Umbilical cord (tissue), 2 donors: Measurements from ENCODE around the gene PDE4D. TPM values are rescaled to one million over a fixed set of nuclear protein-coding genes. Genes with fewer than 3 reads are reported as not detected.

ENCODE experiments used
- DNase-seq: peaks from one replicate; pipeline ENCODE4 v3.0.0-alpha.2; 2015; ENCODE audit warnings: low spot score
- total RNA-seq: library from RNA; depleted of rRNA; stranded (reverse); fragments of >200 nt; gene quantifications from one replicate; pipeline ENCODE4 v1.2.3, GENCODE V29; 2014; ENCODE audit warnings: low replicate concordance; ENCODE audit not compliant: insufficient read depth

PDE4D gene
- total RNA-seq, 1 donor from 2014 or later, result 283 TPM

GRCh38 chr5:59293700-59294099 is 599.8 kb downstream of the PDE4D start:
- DNase-seq, result no peak

GRCh38 chr5:59291941-59292340 is 601.6 kb downstream of the PDE4D start:
- peak; percentile 70 for DNase-seq

- DNase-seq, result no peak
Observed at GRCh38 chr5:59287884-59288283, 605.6 kb downstream of the PDE4D start.

GRCh38 chr5:59287361-59287760 is 606.2 kb downstream of the PDE4D start:
- DNase-seq, result no peak

GRCh38 chr5:59286510-59286909 is 607.0 kb downstream of the PDE4D start:
- no peak for DNase-seq

GRCh38 chr5:59285300-59286016 is 608.1 kb downstream of the PDE4D start:
- DNase-seq, result no peak

GRCh38 chr5:59282726-59283125 is 610.8 kb downstream of the PDE4D start:
- DNase-seq, result peak; percentile 60

GRCh38 chr5:59279979-59280378 is 613.5 kb downstream of the PDE4D start:
- DNase-seq, result no peak

- peak; percentile 56 for DNase-seq
Observed at GRCh38 chr5:59276917-59277372, 616.6 kb downstream of the PDE4D start.

- DNase-seq, result no peak
Observed at GRCh38 chr5:59276325-59276675, 617.2 kb downstream of the PDE4D start.

GRCh38 chr5:59275510-59276324 is 617.8 kb downstream of the PDE4D start:
- DNase-seq, result peak; percentile 84

- no peak for DNase-seq
Observed at GRCh38 chr5:59275170-59275509, 618.4 kb downstream of the PDE4D start.

- no peak for DNase-seq
Observed at GRCh38 chr5:59274106-59274636, 619.4 kb downstream of the PDE4D start.

- no peak for DNase-seq
Observed at GRCh38 chr5:59272809-59273427, 620.6 kb downstream of the PDE4D start.

- no peak for DNase-seq
Observed at GRCh38 chr5:59268756-59269415, 624.6 kb downstream of the PDE4D start.

- no peak for DNase-seq
Observed at GRCh38 chr5:59267033-59267432, 626.5 kb downstream of the PDE4D start.

- DNase-seq, result no peak
Observed at GRCh38 chr5:59266410-59266809, 627.1 kb downstream of the PDE4D start.

GRCh38 chr5:59264639-59265245 is 628.8 kb downstream of the PDE4D start:
- DNase-seq, result peak; percentile 49

GRCh38 chr5:59264013-59264412 is 629.5 kb downstream of the PDE4D start:
- DNase-seq, result no peak

- no peak for DNase-seq
Observed at GRCh38 chr5:59261969-59262368, 631.6 kb downstream of the PDE4D start.

GRCh38 chr5:59260973-59261372 is 632.6 kb downstream of the PDE4D start:
- no peak for DNase-seq
